ENCODE results near the gene NRG3.

Gene NRG3

GRCh38 chr10:82190432-82191260, 315.7 kb downstream of the NRG3 start:
- H3K4me3 ChIP-seq (ENCODE audit: low read depth, low read length), result no peak overlapping the region
- no peak for DNase-seq (ENCODE audit: low read depth)
- TF ChIP-seq, protein P1, sequence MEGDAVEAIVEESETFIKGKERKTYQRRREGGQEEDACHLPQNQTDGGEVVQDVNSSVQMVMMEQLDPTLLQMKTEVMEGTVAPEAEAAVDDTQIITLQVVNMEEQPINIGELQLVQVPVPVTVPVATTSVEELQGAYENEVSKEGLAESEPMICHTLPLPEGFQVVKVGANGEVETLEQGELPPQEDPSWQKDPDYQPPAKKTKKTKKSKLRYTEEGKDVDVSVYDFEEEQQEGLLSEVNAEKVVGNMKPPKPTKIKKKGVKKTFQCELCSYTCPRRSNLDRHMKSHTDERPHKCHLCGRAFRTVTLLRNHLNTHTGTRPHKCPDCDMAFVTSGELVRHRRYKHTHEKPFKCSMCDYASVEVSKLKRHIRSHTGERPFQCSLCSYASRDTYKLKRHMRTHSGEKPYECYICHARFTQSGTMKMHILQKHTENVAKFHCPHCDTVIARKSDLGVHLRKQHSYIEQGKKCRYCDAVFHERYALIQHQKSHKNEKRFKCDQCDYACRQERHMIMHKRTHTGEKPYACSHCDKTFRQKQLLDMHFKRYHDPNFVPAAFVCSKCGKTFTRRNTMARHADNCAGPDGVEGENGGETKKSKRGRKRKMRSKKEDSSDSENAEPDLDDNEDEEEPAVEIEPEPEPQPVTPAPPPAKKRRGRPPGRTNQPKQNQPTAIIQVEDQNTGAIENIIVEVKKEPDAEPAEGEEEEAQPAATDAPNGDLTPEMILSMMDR (IDR thresholded peaks at IDR 0.05; ENCODE audit: insufficient read depth, low read depth, low read length, missing control alignments), result no peak

DNA sequence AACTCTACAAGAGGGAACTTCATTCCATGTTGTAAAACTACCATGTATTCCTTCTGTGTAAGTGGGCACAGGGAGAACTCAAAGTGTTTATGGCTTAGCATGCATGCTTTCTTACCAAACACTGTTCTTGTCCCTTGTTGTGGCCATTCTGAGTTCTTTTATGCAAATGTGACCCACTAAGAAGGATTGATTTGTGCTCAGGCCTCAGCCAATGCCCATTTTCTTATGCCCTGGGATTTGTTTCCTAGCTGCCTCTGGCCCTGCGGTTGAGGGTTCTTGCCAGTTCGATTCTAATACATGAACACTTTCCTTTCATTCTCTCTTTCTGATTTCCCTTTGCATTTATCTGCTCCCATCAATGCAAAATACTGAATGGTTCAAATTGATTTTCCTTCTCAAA, 316.7 kb downstream of the NRG3 start:
- TF ChIP-seq, protein P1 (IDR thresholded peaks at IDR 0.05; ENCODE audit: insufficient read depth, low read depth, low read length, missing control alignments), result no peak
- DNase-seq (ENCODE audit: low read depth), result no peak

GRCh38 chr10:82192665-82193064, 317.7 kb downstream of the NRG3 start:
- H3K4me3 ChIP-seq (ENCODE audit: low read depth, low read length), result no peak overlapping the region
- no peak for DNase-seq (ENCODE audit: low read depth)
- TF ChIP-seq, protein P1 (IDR thresholded peaks at IDR 0.05; ENCODE audit: insufficient read depth, low read depth, low read length, missing control alignments), result no peak

More for the DNA sequence above, 316.7 kb downstream of the NRG3 start:
- H3K4me3 ChIP-seq (ENCODE audit: low read depth, low read length), result no peak overlapping the region

DNA sequence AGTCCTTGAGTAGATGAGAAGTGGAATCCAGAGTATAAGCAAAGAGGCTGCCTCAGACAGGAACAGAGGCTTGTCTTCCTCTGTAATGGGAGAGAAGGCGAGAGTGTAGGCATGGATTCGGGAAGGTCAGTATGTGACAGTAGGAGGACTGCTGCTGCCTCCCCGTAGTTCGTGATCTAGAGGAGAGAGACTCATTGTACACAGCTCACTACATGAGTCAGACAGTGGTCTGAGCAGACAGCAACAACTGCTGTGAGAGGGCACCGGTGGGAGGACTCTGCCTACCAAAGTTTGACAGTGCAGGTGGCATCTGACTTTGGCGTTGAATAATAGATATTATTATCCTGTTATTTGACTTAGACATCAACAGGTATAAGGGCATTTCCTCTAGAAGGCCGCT, 319.4 kb downstream of the NRG3 start:
- TF ChIP-seq, protein P1 (IDR thresholded peaks at IDR 0.05; ENCODE audit: insufficient read depth, low read depth, low read length, missing control alignments), result no peak
- no peak for DNase-seq (ENCODE audit: low read depth)

DNA sequence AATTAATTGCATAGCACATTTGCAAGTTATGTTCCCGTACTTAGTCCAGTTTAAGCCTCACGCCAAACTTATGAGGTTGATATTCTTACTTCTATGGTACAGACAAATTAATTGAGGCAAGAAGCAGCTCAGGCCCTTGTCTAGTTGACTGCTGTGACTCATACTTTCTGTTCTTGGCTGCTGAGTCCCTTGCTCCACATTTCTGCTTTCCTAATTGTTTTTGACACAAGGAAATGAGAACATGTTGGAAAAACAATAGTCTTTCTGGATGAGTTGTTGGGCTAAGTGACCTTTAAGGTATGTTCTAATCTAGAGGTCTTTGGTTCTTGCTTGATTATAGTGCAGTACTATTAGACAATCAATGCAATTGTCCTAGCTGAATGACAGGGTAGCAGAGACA, 331.8 kb downstream of the NRG3 start:
- TF ChIP-seq, protein P1 (IDR thresholded peaks at IDR 0.05; ENCODE audit: insufficient read depth, low read depth, low read length, missing control alignments), result no peak
- H3K4me3 ChIP-seq (ENCODE audit: low read depth, low read length), result no peak overlapping the region
- no peak for DNase-seq (ENCODE audit: low read depth)

More for the DNA sequence above, 319.4 kb downstream of the NRG3 start:
- no peak overlapping the region for H3K4me3 ChIP-seq (ENCODE audit: low read depth, low read length)

DNA sequence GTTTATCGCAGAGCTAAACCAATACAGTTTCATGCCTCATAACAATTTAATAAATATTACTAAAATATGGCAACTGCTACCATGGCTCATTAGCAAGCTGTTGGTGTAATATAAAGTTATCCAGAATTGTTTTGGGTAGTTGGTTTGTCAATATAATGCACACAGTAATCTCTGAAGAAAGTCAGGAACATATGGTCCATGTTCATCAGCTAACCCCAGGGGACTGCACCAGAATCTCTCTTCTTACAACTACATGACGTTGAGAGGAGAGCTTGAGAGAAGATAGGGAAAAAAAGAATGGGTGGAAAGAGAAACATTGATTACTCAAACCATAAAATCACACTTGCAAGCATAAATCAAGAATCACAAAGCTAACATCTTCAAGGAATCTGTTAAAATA, 333.7 kb downstream of the NRG3 start:
- H3K4me3 ChIP-seq (ENCODE audit: low read depth, low read length), result no peak overlapping the region
- TF ChIP-seq, protein P1 (IDR thresholded peaks at IDR 0.05; ENCODE audit: insufficient read depth, low read depth, low read length, missing control alignments), result no peak
- DNase-seq (ENCODE audit: low read depth), result no peak

DNA sequence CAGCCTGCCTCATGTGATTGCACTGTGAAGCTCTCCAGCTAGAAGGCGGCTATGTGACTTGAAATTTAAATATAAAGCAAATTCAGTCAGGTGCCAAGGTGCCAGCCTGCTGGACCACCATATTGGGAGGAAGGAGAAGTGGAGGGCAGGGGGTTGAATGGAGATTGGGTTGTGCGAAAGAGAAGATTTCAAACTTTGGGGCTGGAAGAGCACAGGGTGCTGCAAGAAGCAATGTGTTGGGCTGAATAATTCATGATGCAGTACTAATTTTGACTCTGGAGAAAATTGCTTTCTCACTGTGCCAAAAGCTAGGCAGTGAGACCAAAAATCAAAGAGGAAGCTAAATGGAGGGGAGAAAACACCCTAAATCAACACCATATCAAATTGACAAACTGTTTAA, 335.3 kb downstream of the NRG3 start:
- no peak overlapping the region for H3K4me3 ChIP-seq (ENCODE audit: low read depth, low read length)
- TF ChIP-seq, protein P1 (IDR thresholded peaks at IDR 0.05; ENCODE audit: insufficient read depth, low read depth, low read length, missing control alignments), result no peak
- no peak for DNase-seq (ENCODE audit: low read depth)

All from GM12865 (cell line).